SK-N-SH (cell line): ENCODE measurements around the gene UBE2K. TPM values are rescaled to one million over a fixed set of nuclear protein-coding genes. Genes with fewer than 3 reads are reported as not detected.
A peak's percentile ranks its signal among the peaks of the same experiment; 100 is the strongest.

Source experiments
- CTCF ChIA-PET: fragments of 300-600, 350-600 bp; formaldehyde crosslinking; extraction: SDS; loops from one replicate; lab custom pipeline; 2021; lab: Yijun Ruan, JAX
- POLR2A ChIA-PET: fragments of 350-600 bp; sonication (Branson Sonifier 250); formaldehyde crosslinking; extraction: SDS; loops from one replicate; lab custom pipeline; 2020; ENCODE audit warnings: antibody characterized with exemption, inconsistent platforms; lab: Yijun Ruan, JAX
- DNase-seq: peaks from one replicate; pipeline ENCODE4 v3.0.0; 2012
- H2AFZ ChIP-seq: fragments of 200-600 bp; sonication (generic); 2 replicates; pipeline ENCODE4 v1.8.1; 2016; ENCODE audit warnings: antibody characterized with exemption, mild to moderate bottlenecking, low read depth
- H3F3A ChIP-seq: fragments of 200-600 bp; sonication (generic); replicated peaks from 2 replicates; pipeline ENCODE3; 2016; ENCODE audit warnings: antibody characterized with exemption, mild to moderate bottlenecking; ENCODE audit not compliant: insufficient read depth
- H3K27ac ChIP-seq, 2 experiments: fragments of 200-500 bp in 1 of 2; fragments of 200-600 bp in 1 of 2; sonication (Bioruptor generic) in 1 of 2; sonication (generic), shearing (Covaris generic) in 1 of 2; 2 replicates each; pipeline versions ENCODE4 v1.5.1 to v1.6.1; 2014 to 2016; ENCODE audit warnings: low read depth in 2 of 2, inconsistent platforms in 1 of 2, low read length in 1 of 2, mild to moderate bottlenecking in 1 of 2, mixed read lengths in 1 of 2
- H3K27me3 ChIP-seq: fragments of 200-600 bp; sonication (generic), shearing (Covaris generic); 2 replicates; pipeline ENCODE4 v1.6.1; 2016; ENCODE audit warnings: mixed run types; ENCODE audit not compliant: insufficient read depth
- H3K36me3 ChIP-seq, 2 experiments: fragments of 200-500 bp in 1 of 2; fragments of 200-600 bp in 1 of 2; sonication (Bioruptor generic) in 1 of 2; sonication (generic) in 1 of 2; replicated peaks in 1 of 2; 2 replicates each; pipeline versions ENCODE3 to v1.5.1; 2014 to 2016; ENCODE audit warnings: low read length in 1 of 2, mild to moderate bottlenecking in 1 of 2; ENCODE audit not compliant: insufficient read depth in 2 of 2, control insufficient read depth in 1 of 2
- H3K4me1 ChIP-seq, 2 experiments: fragments of 200-500 bp in 1 of 2; fragments of 200-600 bp in 1 of 2; sonication (Bioruptor generic) in 1 of 2; sonication (generic), shearing (Covaris generic) in 1 of 2; 2 replicates each; pipeline versions ENCODE4 v1.5.1 to v1.6.1; 2014 to 2016; ENCODE audit warnings: low read depth in 1 of 2, low read length in 1 of 2, mixed run types in 1 of 2; ENCODE audit not compliant: insufficient read depth in 2 of 2, control insufficient read depth in 1 of 2
- H3K4me2 ChIP-seq: fragments of 200-600 bp; sonication (generic), shearing (Covaris generic); 2 replicates; pipeline ENCODE4 v1.6.1; 2017; ENCODE audit warnings: mixed run types
- H3K4me3 ChIP-seq, 2 experiments: fragments of 200-500 bp in 1 of 2; fragments of 200-600 bp in 1 of 2; sonication (Bioruptor generic) in 1 of 2; sonication (generic), shearing (Covaris generic) in 1 of 2; 2 replicates each; pipeline versions ENCODE4 v1.5.1 to v1.8.1; 2014 to 2016; ENCODE audit warnings: low read depth in 2 of 2, inconsistent platforms in 1 of 2, low read length in 1 of 2, mild to moderate bottlenecking in 1 of 2, mixed read lengths in 1 of 2, moderate library complexity in 1 of 2
- H3K79me2 ChIP-seq: fragments of 200-600 bp; sonication (generic); 2 replicates; pipeline ENCODE4 v1.8.1; 2017; ENCODE audit warnings: mild to moderate bottlenecking; ENCODE audit not compliant: insufficient read depth
- H3K9ac ChIP-seq: fragments of 200-600 bp; sonication (generic); 2 replicates; pipeline ENCODE4 v1.6.1; 2017; ENCODE audit warnings: mixed run types
- H3K9me2 ChIP-seq: fragments of 200-600 bp; sonication (generic); 2 replicates; pipeline ENCODE4 v1.6.1; 2017; ENCODE audit warnings: mixed run types
- H3K9me3 ChIP-seq: fragments of 200-600 bp; sonication (generic); 2 replicates; pipeline ENCODE4 v1.6.1; 2017; ENCODE audit warnings: mixed run types, mild to moderate bottlenecking, moderate library complexity
- H4K20me1 ChIP-seq: fragments of 200-600 bp; sonication (generic); 2 replicates; pipeline ENCODE4 v1.6.1; 2017; ENCODE audit warnings: mild to moderate bottlenecking, mixed run types; ENCODE audit not compliant: insufficient read depth
- FOSL2 ChIP-seq: IDR thresholded peaks from 2 replicates; pipeline ENCODE4 v1.4.0; 2012; ENCODE audit warnings: low read depth, mild to moderate bottlenecking, moderate library complexity, borderline replicate concordance
- FOXJ3 ChIP-seq: sonication (generic); formaldehyde crosslinking; IDR thresholded peaks from 2 replicates; pipeline ENCODE4 v1.5.1; 2020; ENCODE audit warnings: mild to moderate bottlenecking, missing genetic modification reagents
- FOXM1 ChIP-seq: IDR thresholded peaks from 2 replicates; pipeline ENCODE4 v1.4.0; 2012; ENCODE audit warnings: low read depth, mild to moderate bottlenecking
- MEF2A ChIP-seq: IDR thresholded peaks from 2 replicates; pipeline ENCODE4 v1.4.0; 2012; ENCODE audit warnings: low read depth, borderline replicate concordance
- NFIC ChIP-seq: IDR thresholded peaks from 2 replicates; pipeline ENCODE4 v1.4.0; 2012; ENCODE audit warnings: borderline replicate concordance
- POLR2AphosphoS5 ChIP-seq: IDR thresholded peaks from 2 replicates; pipeline ENCODE4 v1.6.1; 2012; ENCODE audit warnings: low read depth, low read length
- RCOR1 ChIP-seq: fragments of 150-350 bp; IDR thresholded peaks from 2 replicates; pipeline ENCODE4 v1.6.1; 2017; ENCODE audit warnings: antibody characterized with exemption, low read length
- RXRA ChIP-seq: IDR thresholded peaks from 2 replicates; pipeline ENCODE4 v1.4.0; 2012; ENCODE audit warnings: low read depth, mild to moderate bottlenecking, borderline replicate concordance
- TCF12 ChIP-seq: IDR thresholded peaks from 2 replicates; pipeline ENCODE4 v1.4.0; 2012
- WGBS: methylation state at CpG from one replicate; pipeline ENCODE4 v1.1.6; 2017; ENCODE audit warnings: low lambda C conversion rate; 5-methylcytosine and 5-hydroxymethylcytosine counted together
- polyA plus RNA-seq, 3 experiments: library from polyadenylated mRNA; depleted of rRNA; stranded (reverse); fragments of >200 nt; gene quantifications; 2 replicates each; pipeline ENCODE4 v1.2.3, GENCODE V29; 2012
- TF ChIP-seq, protein P1 (sequence below): fragments of 200-600 bp; sonication (generic); IDR thresholded peaks from 2 replicates; pipeline ENCODE4 v1.6.1; 2017; ENCODE audit warnings: antibody characterized with exemption, mild to moderate bottlenecking, moderate library complexity
- TF ChIP-seq, protein P2 (sequence below): fragments of 150-350 bp; IDR thresholded peaks from 2 replicates; pipeline ENCODE4 v1.6.1; 2016; ENCODE audit warnings: mild to moderate bottlenecking, low read depth, low read length
- TF ChIP-seq, protein P3 (sequence below): IDR thresholded peaks from 2 replicates; pipeline ENCODE4 v1.4.0; 2012; ENCODE audit warnings: low read depth, borderline replicate concordance

Gene UBE2K
- polyA plus RNA-seq, 1 of the 3 experiments (the other 2 are of a cell fraction): 102 TPM

DNA sequence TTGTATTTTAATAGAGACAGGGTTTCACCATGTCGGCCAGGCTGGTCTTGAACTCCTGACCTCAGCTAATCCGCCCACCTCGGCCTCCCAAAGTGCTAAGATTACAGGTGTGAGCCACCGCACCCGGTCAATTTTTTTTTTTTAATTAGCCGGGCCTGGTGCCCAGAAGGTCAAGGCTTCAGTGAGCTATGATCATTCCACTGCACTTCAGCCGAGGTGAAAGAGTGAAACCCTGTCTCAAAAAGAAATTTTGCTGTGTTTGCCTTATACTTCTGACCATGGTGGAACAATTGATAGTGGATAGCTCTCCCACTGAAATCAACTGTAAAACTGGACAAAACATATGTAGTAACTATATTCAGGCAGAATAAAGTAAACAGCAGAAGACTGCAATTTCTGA lies 35.3 kb upstream of the UBE2K start (continued):
- TF ChIP-seq, protein P1, sequence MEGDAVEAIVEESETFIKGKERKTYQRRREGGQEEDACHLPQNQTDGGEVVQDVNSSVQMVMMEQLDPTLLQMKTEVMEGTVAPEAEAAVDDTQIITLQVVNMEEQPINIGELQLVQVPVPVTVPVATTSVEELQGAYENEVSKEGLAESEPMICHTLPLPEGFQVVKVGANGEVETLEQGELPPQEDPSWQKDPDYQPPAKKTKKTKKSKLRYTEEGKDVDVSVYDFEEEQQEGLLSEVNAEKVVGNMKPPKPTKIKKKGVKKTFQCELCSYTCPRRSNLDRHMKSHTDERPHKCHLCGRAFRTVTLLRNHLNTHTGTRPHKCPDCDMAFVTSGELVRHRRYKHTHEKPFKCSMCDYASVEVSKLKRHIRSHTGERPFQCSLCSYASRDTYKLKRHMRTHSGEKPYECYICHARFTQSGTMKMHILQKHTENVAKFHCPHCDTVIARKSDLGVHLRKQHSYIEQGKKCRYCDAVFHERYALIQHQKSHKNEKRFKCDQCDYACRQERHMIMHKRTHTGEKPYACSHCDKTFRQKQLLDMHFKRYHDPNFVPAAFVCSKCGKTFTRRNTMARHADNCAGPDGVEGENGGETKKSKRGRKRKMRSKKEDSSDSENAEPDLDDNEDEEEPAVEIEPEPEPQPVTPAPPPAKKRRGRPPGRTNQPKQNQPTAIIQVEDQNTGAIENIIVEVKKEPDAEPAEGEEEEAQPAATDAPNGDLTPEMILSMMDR: no peak
- TF ChIP-seq RXRA: no peak
- no peak for TF ChIP-seq RCOR1

DNA sequence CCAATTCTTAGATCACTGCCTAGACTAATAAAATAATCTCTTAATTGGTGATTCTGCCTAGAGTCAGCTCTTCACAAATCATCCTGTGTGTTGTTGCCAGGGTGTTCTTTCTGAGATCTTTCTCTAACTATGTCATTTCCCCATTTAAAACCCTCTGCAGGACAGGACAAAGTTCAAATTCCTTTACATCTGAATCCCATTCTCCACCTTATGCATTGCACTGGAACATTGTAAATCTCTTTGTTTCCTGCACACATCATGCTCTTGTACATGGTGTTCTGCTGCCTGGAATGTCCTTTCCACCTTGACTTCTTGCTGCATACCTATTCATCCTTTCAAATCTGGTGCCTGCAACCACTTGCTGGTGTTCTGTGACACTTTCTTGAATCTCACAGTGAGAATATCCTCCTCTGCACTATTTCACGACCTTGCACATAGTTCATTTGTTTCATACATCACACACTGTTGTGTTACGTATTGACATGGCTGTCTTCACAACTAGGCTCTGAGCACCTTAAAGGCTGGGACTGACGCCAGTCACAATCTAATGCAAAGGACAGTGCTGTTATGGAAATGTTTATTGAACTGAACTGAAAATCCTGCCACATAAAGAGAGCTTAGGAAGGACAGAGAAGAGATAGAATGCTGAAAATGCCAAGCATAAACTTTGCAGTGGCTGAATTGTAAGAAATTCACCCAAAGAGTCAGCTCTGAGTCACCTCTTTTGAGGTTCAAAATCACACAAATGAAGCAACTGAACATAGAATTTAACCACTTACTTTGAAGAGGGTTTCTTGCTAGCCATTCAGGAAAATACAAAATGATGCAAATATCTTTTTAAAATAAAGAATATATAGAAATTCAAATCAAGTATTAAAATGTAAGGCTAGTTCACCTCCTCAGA lies 32.9 kb upstream of the UBE2K start:
- no peaks in the 10 kb centered on the region for H3K9me2 ChIP-seq
- WGBS: 74% methylated on average over 3 of the region's 3 CpGs
- no peaks in the 10 kb centered on the region for H4K20me1 ChIP-seq
- peaks cover 15% of the 10 kb centered on the region for H3F3A ChIP-seq
- no peak for DNase-seq
- H3K4me1 ChIP-seq: peaks cover 0 to 5% of the 10 kb centered on the region in 2 experiments; a peak in 1 of 4 replicates
- H3K36me3 ChIP-seq: no peaks in the 10 kb centered on the region
- H3K27me3 ChIP-seq: no peaks in the 10 kb centered on the region
- TF ChIP-seq FOXJ3 (no peak), FOSL2 (peak; percentile 23; the same call in 1 of the 2 replicates)
- no peaks in the 10 kb centered on the region for H3K9me3 ChIP-seq
- H3K79me2 ChIP-seq: no peaks in the 10 kb centered on the region
- H3K9ac ChIP-seq: no peak overlapping the region
- ChIA-PET CTCF (interaction anchor here (1.4 kb wide), 1 partner anchor 16 kb away, joined by 4 read pairs; no protein-coding TSS in a partner anchor), POLR2A (no interaction called here)
- peak overlapping the region in 1 of 2 experiments; percentile 37; a peak in 2 of 4 replicates for H3K27ac ChIP-seq
- H3K4me3 ChIP-seq: no peak overlapping the region
- H3K4me2 ChIP-seq: peak overlapping the region; percentile 52; the same call in 1 of the 2 replicates
- H2AFZ ChIP-seq: peak overlapping the region; percentile 42; the same call in 1 of the 2 replicates

DNA sequence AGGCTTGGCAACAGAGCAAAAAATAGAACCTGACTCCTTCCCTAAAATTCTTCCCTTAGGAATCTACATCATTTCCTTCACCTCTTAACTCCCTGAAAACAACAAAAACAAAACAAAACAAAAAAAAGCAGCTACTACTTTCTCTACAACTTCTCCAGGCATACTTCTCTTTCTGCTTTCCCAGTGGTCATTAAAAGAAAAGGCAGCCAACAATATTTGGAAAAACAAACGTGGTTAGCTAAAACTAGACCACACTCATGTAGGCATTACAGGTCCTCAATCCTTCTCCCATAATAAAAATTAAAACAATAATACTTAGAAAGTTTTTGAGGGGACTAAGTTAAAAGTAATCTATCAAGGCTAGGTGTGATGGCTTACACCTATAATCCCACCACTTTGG lies 30.2 kb upstream of the UBE2K start:
- no peak overlapping the region for H3K4me2 ChIP-seq
- TF ChIP-seq, protein P2, sequence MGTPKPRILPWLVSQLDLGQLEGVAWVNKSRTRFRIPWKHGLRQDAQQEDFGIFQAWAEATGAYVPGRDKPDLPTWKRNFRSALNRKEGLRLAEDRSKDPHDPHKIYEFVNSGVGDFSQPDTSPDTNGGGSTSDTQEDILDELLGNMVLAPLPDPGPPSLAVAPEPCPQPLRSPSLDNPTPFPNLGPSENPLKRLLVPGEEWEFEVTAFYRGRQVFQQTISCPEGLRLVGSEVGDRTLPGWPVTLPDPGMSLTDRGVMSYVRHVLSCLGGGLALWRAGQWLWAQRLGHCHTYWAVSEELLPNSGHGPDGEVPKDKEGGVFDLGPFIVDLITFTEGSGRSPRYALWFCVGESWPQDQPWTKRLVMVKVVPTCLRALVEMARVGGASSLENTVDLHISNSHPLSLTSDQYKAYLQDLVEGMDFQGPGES: no peak
- no peak for TF ChIP-seq RXRA
- no peak for TF ChIP-seq FOXM1
- TF ChIP-seq FOSL2: no peak
- no peak for TF ChIP-seq POLR2AphosphoS5
- TF ChIP-seq, protein P3, sequence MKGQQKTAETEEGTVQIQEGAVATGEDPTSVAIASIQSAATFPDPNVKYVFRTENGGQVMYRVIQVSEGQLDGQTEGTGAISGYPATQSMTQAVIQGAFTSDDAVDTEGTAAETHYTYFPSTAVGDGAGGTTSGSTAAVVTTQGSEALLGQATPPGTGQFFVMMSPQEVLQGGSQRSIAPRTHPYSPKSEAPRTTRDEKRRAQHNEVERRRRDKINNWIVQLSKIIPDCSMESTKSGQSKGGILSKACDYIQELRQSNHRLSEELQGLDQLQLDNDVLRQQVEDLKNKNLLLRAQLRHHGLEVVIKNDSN: no peak
- no peak for TF ChIP-seq NFIC
- TF ChIP-seq MEF2A: no peak
- no peak for TF ChIP-seq TCF12
- no peak for DNase-seq

More for the DNA sequence above, 30.2 kb upstream of the UBE2K start:
- no peaks in the 10 kb centered on the region for H4K20me1 ChIP-seq
- 49% methylated on average over 1 of the region's 1 CpG for WGBS
- H3K27me3 ChIP-seq: no peaks in the 10 kb centered on the region
- H3K36me3 ChIP-seq: no peaks in the 10 kb centered on the region
- CTCF ChIA-PET: interaction anchor here (1.3 kb wide), 1 partner anchor 198 kb away, joined by 3 read pairs; no protein-coding TSS in a partner anchor
- no peaks in the 10 kb centered on the region for H3K9me2 ChIP-seq
- H3K4me1 ChIP-seq: peaks cover 0 to 5% of the 10 kb centered on the region in 2 experiments; a peak in 1 of 4 replicates
- H3K9me3 ChIP-seq: no peaks in the 10 kb centered on the region
- no peak overlapping the region for H2AFZ ChIP-seq
- H3K4me3 ChIP-seq: no peak overlapping the region
- H3F3A ChIP-seq: peaks cover 10% of the 10 kb centered on the region
- POLR2A ChIA-PET: no interaction called here
- no peaks in the 10 kb centered on the region for H3K79me2 ChIP-seq
- H3K9ac ChIP-seq: no peak overlapping the region
- H3K27ac ChIP-seq: no peak overlapping the region
